GM12878 (cell line): Measurements from ENCODE around the gene DENND4C. TPM values are rescaled to one million over a fixed set of nuclear protein-coding genes. Genes with fewer than 3 reads are reported as not detected.
"Not testable (repeated sequence)": the region's sequence is repeated elsewhere in the genome, so short reads cannot be mapped to it uniquely, and the experiment has no call there.

Experiments used
- ATAC-seq: fragments of 200-7000 bp; cut with Tn5 transposase; 3 replicates; pipeline ENCODE4 v1.9.1; 2020; ENCODE audit warnings: mild to moderate bottlenecking, moderate library complexity
- BruUV-seq: library from RNA; stranded (reverse); fragments of 400-500 nt; replicated peaks from 2 replicates; lab custom pipeline; 2021; lab: Mats Ljungman, UMichigan
- CTCF ChIA-PET: fragments of 300-600 bp; sonication (Branson Sonifier 250); formaldehyde crosslinking; extraction: SDS; loops from one replicate; lab custom pipeline; 2021; ENCODE audit warnings: inconsistent platforms; lab: Yijun Ruan, JAX
- POLR2A ChIA-PET: fragments of 350-600 bp; formaldehyde crosslinking; extraction: SDS; loops from one replicate; lab custom pipeline; 2021; ENCODE audit warnings: inconsistent platforms; lab: Charles Lee
- RAD21 ChIA-PET: fragments of 300-600 bp; sonication (Branson Sonifier 250); formaldehyde crosslinking; loops from one replicate; lab custom pipeline; 2023; ENCODE audit warnings: antibody characterized with exemption; ENCODE audit not compliant: unreplicated experiment; lab: Charles Lee
- SMC1A ChIA-PET: fragments of 300-600 bp; sonication (Branson Sonifier 250); formaldehyde crosslinking; loops from one replicate; lab custom pipeline; 2023; ENCODE audit not compliant: unreplicated experiment, uncharacterized antibody; lab: Charles Lee
- DNase-seq: peaks from one replicate; pipeline ENCODE4 v3.0.0-alpha.2; 2011; ENCODE audit warnings: low read depth, low spot score
- FAIRE-seq: peaks from 3 replicates; lab custom pipeline; 2011; peaks lifted over from hg19 to GRCh38; lab: Jason Lieb, UNC
- H2AFZ ChIP-seq: 2 replicates; pipeline ENCODE4 v1.6.0; 2011; ENCODE audit warnings: low read depth, low read length, control low read depth; ENCODE audit not compliant: control insufficient read depth
- H3K27ac ChIP-seq: 2 replicates; pipeline ENCODE4 v1.5.1; 2011; ENCODE audit warnings: control low read depth; ENCODE audit not compliant: control insufficient read depth, insufficient read depth
- H3K27me3 ChIP-seq, 2 experiments: replicated peaks in 1 of 2; 2 replicates each; pipeline versions ENCODE4 v1.6.0 to v1.6.1; 2011; ENCODE audit warnings: low read length in 1 of 2; ENCODE audit not compliant: control insufficient read depth in 2 of 2, insufficient read depth in 2 of 2
- H3K36me3 ChIP-seq, 2 experiments: 2 replicates each; pipeline ENCODE4 v1.5.1; 2011; ENCODE audit warnings: low read length in 1 of 2; ENCODE audit not compliant: control insufficient read depth in 2 of 2, insufficient read depth in 2 of 2
- H3K4me1 ChIP-seq: 2 replicates; pipeline ENCODE4 v1.6.1; 2011; ENCODE audit warnings: mild to moderate bottlenecking, low read length, moderate library complexity, mixed read lengths; ENCODE audit not compliant: control insufficient read depth, insufficient read depth
- H3K4me2 ChIP-seq: 2 replicates; pipeline ENCODE4 v1.6.0; 2011; ENCODE audit warnings: control low read depth; ENCODE audit not compliant: control insufficient read depth, insufficient read depth
- H3K4me3 ChIP-seq: fragments of 200-600 bp; sonication (generic); 2 replicates; pipeline ENCODE4 v1.5.1; 2016
- H3K79me2 ChIP-seq: 2 replicates; pipeline ENCODE4 v1.6.0; 2011; ENCODE audit warnings: low read length; ENCODE audit not compliant: control insufficient read depth, insufficient read depth
- H3K9ac ChIP-seq: 2 replicates; pipeline ENCODE4 v1.8.0; 2011; ENCODE audit warnings: low read length, control low read depth, mixed read lengths; ENCODE audit not compliant: control insufficient read depth, insufficient read depth
- H3K9me3 ChIP-seq: replicated peaks from 3 replicates; pipeline ENCODE4 v1.5.1; 2011; ENCODE audit warnings: mild to moderate bottlenecking, low read length; ENCODE audit not compliant: control insufficient read depth, insufficient read depth
- H4K20me1 ChIP-seq: 2 replicates; pipeline ENCODE4 v1.6.0; 2011; ENCODE audit not compliant: control insufficient read depth, insufficient read depth
- MEF2B ChIP-seq: fragments of 450-650 bp; IDR thresholded peaks from 2 replicates; pipeline ENCODE4 v1.6.1; 2018; ENCODE audit warnings: mild to moderate bottlenecking, moderate library complexity; ENCODE audit not compliant: partially characterized antibody, poor library complexity, severe bottlenecking
- SUZ12 ChIP-seq: fragments of 200-600 bp; sonication (generic); IDR thresholded peaks from one replicate; pipeline ENCODE4 v1.6.1; 2018; ENCODE audit warnings: antibody characterized with exemption, mild to moderate bottlenecking; ENCODE audit not compliant: unreplicated experiment
- ZNF622 ChIP-seq: fragments of 450-650 bp; IDR thresholded peaks from 2 replicates; pipeline ENCODE4 v1.6.1; 2017; ENCODE audit warnings: mild to moderate bottlenecking, inconsistent platforms
- WGBS: methylation state at CpG from one replicate; pipeline ENCODE4 v1.1.6; 2016; ENCODE audit warnings: low lambda C conversion rate; ENCODE audit not compliant: insufficient replicate concordance, insufficient coverage; ENCODE audit errors: missing lambda C conversion rate; 5-methylcytosine and 5-hydroxymethylcytosine counted together
- in situ Hi-C: fragments of 300-500 bp; cut with MboI; formaldehyde crosslinking; loops from 9 replicates; pipeline ENCODE4 v1.14.3; 2018; ENCODE audit warnings: mixed read lengths
- intact Hi-C: fragments of 100-400 bp; cut with micrococcal nuclease; formaldehyde crosslinking; loops from one replicate; pipeline ENCODE4 v1.14.2; 2022; ENCODE audit not compliant: unreplicated experiment
- polyA plus RNA-seq, 11 experiments: library from polyadenylated mRNA; depleted of rRNA in 4 of 11; unstranded in 6 of 11; stranded (reverse) in 5 of 11; fragments of >200 nt; fragmentation: Nextera tagmentation in 4 of 11; fragmentation: Illumina TruSeq in 1 of 11; extraction: Ambion mirVana in 4 of 11; extraction: Trizol in 1 of 11; gene quantifications; 1 replicate in 1 of 11; 2 replicates in 10 of 11; pipeline versions ENCODE4 v1.2.1 to v1.2.3, GENCODE V29; 2011 to 2016; ENCODE audit warnings: inconsistent platforms in 2 of 11, missing spikeins in 2 of 11, low read depth in 1 of 11
- total RNA-seq, 4 experiments: library from RNA; depleted of rRNA in 3 of 4; stranded (reverse); fragments of >200 nt in 3 of 4; fragmentation: Illumina TruSeq in 1 of 4; extraction: Trizol in 1 of 4; gene quantifications; 2 replicates each; pipeline versions ENCODE4 v1.2.1 to v1.2.3, GENCODE V29; 2013 to 2021

DENND4C gene
- total and polyA plus RNA-seq, 10 of the 15 experiments (the other 5 are each of a cell fraction or from before 2014, with no cell fraction given): 8.2 to 49.3 (median 24.7) TPM

- ATAC-seq: no peak
- DNase-seq: no peak
- Histone ChIP-seq H3K4me1 (no peaks in the 10 kb centered on the region; the same call in 1 of the 2 replicates), H3K4me3 (no peak overlapping the region), H3K9me3 (no peaks in the 10 kb centered on the region; the same call in 2 of the 3 replicates), H3K36me3 (no peaks in the 10 kb centered on the region; a peak in 2 of 4 replicates), H3K27me3 (no peaks in the 10 kb centered on the region), H3K79me2 (peaks cover 45% of the 10 kb centered on the region), H4K20me1 (no peaks in the 10 kb centered on the region), H2AFZ (no peak overlapping the region), H3K9ac (no peak overlapping the region), H3K4me2 (no peak overlapping the region), H3K27ac (no peak overlapping the region)
- FAIRE-seq: no peak
- in situ Hi-C loops (no loop called here), intact Hi-C loops (no loop called here)
- no peak for TF ChIP-seq SUZ12
- no peak for TF ChIP-seq ZNF622
- no peak for TF ChIP-seq MEF2B
- BruUV-seq: no TSS peak
- ChIA-PET SMC1A (no interaction called here), RAD21 (no interaction called here), CTCF (interaction anchor here (1.0 to 1.4 kb wide), 2 partner anchors 12 to 43 kb away, joined by 3 read pairs; no protein-coding TSS in a partner anchor), POLR2A (no interaction called here)
These were observed 25.3 kb downstream of the DENND4C start for GRCh38 chr9:19255821-19256220.

- H3K4me2 ChIP-seq, intact Hi-C loops, in situ Hi-C loops, H2AFZ ChIP-seq, RAD21 ChIA-PET, H3K27ac ChIP-seq, SMC1A ChIA-PET, CTCF ChIA-PET, H3K4me1 ChIP-seq, ATAC-seq, H3K9ac ChIP-seq, FAIRE-seq, H3K36me3 ChIP-seq, BruUV-seq, H4K20me1 ChIP-seq, H3K9me3 ChIP-seq, DNase-seq, H3K27me3 ChIP-seq, POLR2A ChIA-PET, H3K4me3 ChIP-seq: not testable (repeated sequence)
- over 99% methylated on average over 8 of the region's 8 CpGs for WGBS
- H3K79me2 ChIP-seq: peaks cover 41% of the 10 kb centered on the region
These were observed 29.3 kb downstream of the DENND4C start for GRCh38 chr9:19259665-19260255.

DNA sequence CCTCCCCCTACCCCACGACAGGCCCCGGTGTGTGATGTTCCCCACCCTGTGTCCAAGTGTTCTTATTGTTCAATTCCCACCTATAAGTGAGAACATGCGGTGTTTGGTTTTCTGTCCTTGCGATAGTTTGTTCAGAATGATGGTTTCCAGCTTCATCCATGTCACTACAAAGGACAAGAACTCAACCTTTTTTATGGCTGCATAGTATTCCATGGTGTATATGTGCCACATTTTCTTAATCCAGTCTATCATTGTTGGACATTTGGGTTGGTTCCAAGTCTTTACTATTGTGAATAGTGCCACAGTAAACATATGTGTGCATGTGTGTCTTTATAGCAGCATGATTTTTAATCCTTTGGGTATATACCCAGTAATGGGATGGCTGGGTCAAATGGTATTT, 35.1 kb downstream of the DENND4C start:
- DNase-seq, CTCF ChIA-PET, H3K27ac ChIP-seq, H3K4me1 ChIP-seq, H3K27me3 ChIP-seq, H4K20me1 ChIP-seq, intact Hi-C loops, ATAC-seq, RAD21 ChIA-PET, POLR2A ChIA-PET, H3K4me2 ChIP-seq, H3K4me3 ChIP-seq, H2AFZ ChIP-seq, FAIRE-seq, H3K36me3 ChIP-seq, H3K9ac ChIP-seq, in situ Hi-C loops, H3K9me3 ChIP-seq: not testable (repeated sequence)
- peaks cover 60% of the 10 kb centered on the region for H3K79me2 ChIP-seq
- TSS peak; percentile 54 for BruUV-seq
- 100% methylated on average over 2 of the region's 4 CpGs for WGBS
- SMC1A ChIA-PET: interaction anchor here (1.0 kb wide), 1 partner anchor 38 kb away, joined by 3 read pairs; no protein-coding TSS in a partner anchor
